NCI-H446 (cell line): Measurements from ENCODE around the gene SMAP1.

ENCODE experiments used
- DNase-seq, 2 experiments: peaks; one replicate each; lab custom pipeline; 2025; lab: John Stamatoyannopoulos, UW

SMAP1 gene

DNA sequence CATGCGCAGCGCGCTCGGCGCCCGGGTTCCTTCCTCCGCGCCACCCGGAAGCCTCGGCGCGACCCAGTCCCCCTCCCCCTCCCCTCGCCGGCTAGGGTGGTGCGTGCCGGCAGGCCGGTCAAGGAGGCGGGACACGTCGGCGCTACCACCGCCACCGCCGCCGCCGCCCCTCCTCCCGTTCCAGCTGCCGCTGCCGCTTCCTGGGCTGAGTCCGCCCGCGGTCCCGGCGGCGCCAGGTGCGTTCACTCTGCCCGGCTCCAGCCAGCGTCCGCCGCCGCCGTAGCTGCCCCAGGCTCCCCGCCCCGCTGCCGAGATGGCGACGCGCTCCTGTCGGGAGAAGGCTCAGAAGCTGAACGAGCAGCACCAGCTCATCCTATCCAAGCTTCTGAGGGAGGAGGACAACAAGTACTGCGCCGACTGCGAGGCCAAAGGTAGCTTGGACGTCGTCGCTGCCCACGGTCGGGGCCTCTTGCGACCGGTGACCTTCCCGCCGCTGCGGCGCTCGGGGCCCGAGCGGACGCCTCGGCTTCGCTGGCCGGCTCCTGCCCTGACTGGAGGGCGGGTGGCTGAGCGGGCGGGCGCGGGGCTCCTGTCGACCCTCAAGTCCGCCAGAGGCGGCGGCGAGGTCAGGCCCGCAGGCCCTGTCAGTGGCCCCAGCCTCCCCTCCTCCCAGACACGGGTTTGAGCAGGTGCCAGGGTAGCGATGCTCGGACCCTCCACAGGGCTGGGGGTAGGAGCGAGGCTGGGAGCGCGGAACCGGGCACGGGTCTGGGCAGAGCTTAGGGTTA, at the start of gene SMAP1:
Gene SMAP1 (plus strand): TSS at position 173 of the 788 bp plus-strand sequence. CDS start 141 bp downstream, at position 314.
- DNase-seq: peak in 1 of 2 experiments; percentile 91

- no peak for DNase-seq
Measured at GRCh38 chr6:70620746-70621145, 46.9 kb upstream of the SMAP1 start.

DNA sequence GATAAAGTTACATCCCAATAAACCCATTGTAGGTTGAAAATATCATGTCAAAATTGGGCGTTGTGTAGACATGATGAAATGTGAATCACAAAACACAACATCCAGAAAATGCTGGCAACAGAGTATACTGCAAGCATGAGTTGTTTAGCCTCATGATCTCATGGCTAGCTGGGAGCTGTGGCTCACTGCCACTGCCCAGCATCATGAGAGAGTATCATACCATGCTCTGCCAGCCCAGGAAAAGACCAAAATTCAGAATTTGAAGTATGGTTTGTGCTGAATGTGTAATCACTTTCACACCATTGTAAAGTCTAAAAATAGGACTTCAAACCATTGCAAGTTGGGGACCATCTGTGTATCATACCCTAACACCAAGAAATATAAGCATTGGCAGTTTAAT, 45.2 kb upstream of the SMAP1 start:
- DNase-seq: peak in 1 of 2 experiments; percentile 10

- no peak for DNase-seq
Measured at GRCh38 chr6:70625436-70625835, 42.2 kb upstream of the SMAP1 start.

GRCh38 chr6:70627500-70628254, 40.0 kb upstream of the SMAP1 start:
- no peak for DNase-seq

DNA sequence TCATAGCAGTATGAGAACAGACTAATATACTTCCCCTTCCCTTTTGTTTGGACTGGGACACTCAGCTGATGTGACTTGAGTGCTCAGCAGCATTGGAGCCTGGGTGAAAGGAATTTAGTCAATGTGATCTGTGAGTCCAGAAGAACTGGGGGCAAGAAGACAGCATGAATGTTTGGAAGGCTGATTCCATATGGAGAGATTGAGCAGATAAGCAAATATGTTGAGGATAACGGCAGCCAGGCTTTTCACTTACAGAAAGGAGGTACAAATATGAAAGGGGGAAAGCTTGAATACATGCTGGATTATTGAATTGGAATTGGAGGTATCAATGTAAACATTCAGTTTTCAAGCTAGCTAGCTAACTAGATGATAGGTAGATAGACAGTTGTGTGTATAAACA, 37.8 kb upstream of the SMAP1 start:
- DNase-seq: no peak

DNA sequence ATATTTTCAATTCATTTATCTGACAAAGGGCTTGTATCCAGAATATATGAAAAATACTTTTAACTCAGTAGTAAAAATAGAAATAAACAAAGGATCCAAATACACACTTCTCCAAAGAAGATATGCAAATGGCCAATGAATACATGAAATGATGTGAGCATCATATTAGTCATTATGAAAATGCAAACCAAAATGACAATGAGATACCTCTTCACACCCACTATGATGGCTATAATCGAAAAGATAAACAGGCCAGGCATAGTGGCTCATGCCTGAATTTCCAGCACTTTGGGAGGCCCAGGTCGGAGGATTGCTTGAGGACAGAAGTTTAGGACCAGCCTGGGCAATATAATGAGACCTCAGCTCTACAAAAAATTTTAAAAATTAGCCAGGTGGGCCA, 33.8 kb upstream of the SMAP1 start:
- DNase-seq: no peak

- DNase-seq: no peak
Measured at GRCh38 chr6:70636596-70636995, 31.1 kb upstream of the SMAP1 start.

DNA sequence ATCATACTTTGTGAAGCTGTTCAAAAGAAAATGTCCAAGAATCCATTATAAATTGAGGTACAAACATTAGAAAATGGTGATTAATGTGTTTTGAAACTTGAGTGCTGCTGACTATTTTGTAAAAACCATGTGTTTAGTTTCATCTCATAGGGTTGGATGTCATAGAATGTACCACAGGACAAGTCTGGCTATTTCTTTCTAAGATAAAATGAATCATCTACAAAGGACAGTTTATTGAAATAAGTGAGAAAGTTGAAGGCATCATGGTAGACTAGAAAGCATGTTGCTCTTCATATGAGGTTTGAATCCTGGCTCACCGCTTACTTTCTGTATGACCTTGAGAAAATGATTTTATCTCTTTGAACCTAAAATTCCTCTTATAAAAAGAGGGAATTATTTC, 29.2 kb upstream of the SMAP1 start:
- no peak for DNase-seq

DNA sequence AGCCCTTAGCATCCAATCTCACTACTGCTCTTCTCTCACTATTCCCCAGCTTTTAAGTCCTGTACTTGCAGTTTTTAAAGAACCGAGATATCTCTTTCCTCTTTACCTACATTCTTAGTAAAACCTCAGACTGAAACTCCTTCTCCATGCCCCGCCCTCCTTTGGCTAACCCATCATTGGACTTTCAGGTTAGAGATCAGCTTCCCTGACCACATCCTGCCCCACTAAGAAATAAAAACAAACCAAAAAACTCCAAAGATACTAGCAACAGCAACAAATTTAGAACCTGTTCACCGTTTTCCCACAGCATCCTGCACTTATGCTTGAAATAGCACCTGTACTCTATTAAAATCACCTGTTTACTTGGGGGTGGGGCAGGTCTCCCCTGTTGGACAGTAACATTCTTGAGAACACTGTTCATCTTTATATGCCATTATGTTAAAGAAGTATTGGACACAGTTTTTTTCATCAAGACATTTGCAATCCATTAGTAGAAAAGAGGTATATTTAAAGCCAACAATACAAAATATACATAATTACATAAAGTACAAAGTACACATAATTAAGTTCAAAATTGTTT, 16.3 kb upstream of the SMAP1 start:
- no peak for DNase-seq

- no peak for DNase-seq
Measured at GRCh38 chr6:70652216-70652615, 15.5 kb upstream of the SMAP1 start.

DNA sequence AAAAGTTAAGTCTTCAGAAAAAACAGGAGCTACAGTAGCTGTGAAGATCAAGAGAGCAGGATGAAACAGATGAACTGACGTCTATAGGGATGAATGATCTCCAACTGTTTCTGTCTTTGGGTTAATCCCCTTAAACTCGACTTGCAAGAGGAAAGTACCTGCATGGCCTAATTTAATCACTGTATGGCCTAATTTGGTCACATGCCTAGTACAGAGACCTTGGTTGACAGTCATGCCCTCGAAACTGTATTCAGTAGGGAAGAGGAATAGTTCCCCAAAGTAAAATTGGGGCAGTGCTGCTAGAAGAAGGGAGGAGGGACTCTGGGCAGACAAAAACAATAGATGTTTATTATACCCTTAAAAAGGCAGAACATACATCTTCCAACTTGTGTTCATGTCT, 10.0 kb upstream of the SMAP1 start:
- no peak for DNase-seq

DNA sequence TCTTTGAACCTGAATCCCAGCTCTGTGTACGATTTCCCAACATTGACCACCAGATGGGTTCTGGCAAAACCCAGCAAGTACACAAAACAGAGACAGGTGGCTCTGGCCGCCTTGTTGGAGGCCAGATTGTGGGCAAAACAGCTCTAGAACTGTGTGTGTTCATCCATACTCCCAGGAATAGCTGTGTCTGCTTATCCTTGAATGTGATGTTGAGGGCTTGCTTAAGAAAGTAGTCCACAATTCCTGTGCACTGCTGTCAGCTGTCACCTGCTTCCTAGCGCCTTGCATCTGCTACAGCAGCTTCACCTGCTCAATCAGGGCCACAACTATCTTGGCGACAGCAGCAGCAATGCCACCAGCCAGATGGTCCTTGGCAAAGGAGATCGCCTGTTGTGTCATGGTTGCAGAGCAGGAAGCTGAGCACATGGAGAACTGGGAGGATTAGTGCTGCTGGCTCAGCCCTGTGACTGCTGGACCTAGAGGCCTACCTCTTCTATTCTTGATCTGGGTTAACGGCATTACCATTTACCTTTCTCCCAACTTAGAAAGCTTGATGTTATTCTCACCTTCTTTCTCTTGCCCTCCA, 3.7 kb upstream of the SMAP1 start:
- DNase-seq: peak in 1 of 2 experiments; percentile 17

- no peak for DNase-seq
Measured at GRCh38 chr6:70666706-70667105, 977 bp upstream of the SMAP1 start.

DNA sequence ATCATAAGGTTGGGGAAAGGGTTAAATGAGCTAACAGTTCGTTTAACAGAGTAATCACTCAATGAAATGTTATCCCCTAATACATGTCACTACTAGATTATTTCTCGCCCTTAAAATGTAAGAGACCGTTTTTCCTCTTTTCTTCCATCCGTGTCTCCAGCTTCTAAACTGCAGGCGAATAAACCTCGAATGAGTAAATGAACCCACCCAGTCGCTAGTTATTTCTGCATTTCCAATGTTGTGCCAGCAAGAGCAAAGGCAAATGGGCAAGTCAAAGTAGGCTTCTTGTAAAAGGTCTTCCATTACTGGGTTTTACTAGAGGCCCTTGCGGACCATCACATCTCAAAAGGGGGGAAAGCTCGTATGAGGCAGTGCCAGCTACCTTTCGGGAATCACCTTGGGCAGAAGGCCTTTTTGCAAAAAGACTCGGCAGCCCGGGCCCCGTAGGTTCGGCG, 400 bp upstream of the SMAP1 start:
- peak in 1 of 2 experiments; percentile 60 for DNase-seq

GRCh38 chr6:70668499-70668812, 773 bp downstream of the SMAP1 start:
- no peak for DNase-seq

DNA sequence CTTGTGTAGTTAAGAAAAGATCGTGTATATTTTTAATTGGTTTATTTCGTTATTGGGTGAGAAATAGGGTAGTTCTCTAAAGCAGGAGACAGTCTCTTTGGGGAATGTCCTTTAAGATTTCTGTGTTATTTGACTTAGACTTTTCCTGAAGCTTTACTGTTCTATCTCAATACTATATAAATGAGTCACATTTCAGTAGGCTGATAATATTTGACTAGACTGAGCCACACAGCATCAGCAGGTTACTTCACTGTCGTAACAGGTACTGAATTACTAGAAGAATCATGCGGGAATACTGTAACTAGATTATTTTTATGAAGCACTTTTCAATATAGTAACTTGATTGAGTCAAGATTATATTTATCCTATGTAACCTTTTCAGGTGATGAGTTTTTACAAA, 1.4 kb downstream of the SMAP1 start:
- DNase-seq: no peak

DNA sequence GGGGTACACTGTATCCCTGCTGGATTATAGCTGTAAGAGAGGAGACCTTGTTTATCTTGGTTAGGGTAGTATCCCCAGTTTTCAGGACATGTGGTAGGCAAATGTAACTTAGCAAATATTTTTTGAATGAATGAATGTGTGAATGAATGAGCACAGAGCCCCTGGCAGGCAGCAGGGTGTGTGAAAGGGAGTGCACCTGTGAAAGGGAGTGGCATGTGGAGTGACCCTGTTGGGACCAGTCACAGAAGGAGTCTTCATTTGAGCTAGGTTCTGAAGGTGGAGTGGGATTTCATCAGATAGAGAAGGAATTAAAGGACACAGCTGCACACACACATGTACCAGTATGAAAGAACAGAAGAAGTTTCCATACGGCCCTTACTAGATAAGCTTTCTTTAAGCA, 4.9 kb downstream of the SMAP1 start:
- DNase-seq: no peak

- no peak for DNase-seq
Measured at GRCh38 chr6:70673054-70673453, 5.4 kb downstream of the SMAP1 start.

DNA sequence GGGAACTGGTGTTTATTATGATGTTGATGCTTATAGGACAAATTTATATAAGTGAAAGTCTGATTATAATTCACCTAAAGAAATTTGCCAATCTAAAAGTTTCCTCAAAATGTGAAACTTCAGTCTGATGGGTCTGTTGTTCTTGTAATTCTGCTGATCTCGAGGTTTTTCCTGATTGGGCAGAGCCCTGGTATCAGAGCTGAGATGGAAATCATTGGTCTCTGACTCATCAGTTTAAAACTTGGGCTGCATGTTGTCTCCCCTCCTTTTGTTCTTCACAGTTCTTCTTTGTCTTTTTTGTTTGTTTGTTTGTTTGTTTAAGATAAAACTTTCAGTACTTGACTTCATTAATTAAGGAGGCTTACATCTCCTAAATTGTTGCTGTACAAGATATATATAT, 5.9 kb downstream of the SMAP1 start:
- DNase-seq: no peak

DNA sequence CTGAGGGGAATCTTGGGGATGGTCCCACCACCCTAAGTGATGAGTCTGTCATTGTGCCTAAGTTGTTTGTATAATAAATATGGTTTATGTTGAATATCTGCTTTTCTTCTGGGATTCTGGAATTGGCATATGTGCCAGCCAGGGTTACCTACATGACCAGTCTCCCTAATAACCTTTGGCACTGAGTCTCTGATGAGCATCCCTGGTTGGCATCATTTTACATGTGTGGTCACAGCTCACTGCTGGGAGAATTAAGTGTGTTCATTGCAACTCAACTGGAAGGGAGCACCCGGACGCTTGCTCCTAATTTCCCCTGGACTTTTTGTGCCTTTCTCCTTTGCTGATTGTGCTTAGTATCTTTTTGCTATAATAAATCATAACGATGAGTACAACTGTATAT, 8.1 kb downstream of the SMAP1 start:
- peak in 1 of 2 experiments; percentile 5 for DNase-seq

- no peak for DNase-seq
Measured at GRCh38 chr6:70676821-70677220, 9.1 kb downstream of the SMAP1 start.

GRCh38 chr6:70680396-70680795, 12.7 kb downstream of the SMAP1 start:
- DNase-seq: no peak
